GM10266 (cell line): ENCODE results near the gene PRKCH.

ENCODE experiments used
- DNase-seq: peaks from one replicate; pipeline ENCODE4 v3.0.0; 2012; ENCODE audit errors: extremely low spot score
- TF ChIP-seq, protein P1 (sequence below): IDR thresholded peaks from 2 replicates; pipeline ENCODE4 v1.5.1; 2012; ENCODE audit warnings: mild to moderate bottlenecking, low read depth; ENCODE audit not compliant: control insufficient read depth, insufficient read depth; ENCODE audit errors: missing control alignments

PRKCH gene

DNA sequence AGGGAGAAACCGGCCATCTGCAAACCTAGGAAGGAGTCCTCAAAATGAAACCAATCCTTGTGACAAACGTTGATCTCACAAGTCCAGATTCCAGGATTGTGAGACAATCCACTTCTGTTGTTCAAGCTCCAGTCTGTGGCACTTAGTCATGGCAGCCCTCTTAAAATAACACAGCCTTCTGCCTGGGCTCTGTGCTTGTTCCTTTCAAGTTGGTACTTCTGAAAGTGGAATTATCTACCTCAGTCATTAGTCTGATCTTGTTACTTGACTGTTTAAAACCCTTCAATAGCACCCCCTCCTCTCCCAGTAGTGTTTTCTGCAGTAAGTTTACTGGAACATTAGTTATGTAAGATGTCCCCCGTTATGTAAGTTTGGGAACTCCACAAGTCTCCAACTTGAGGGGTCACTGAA lies 263.0 kb downstream of the PRKCH start:
- TF ChIP-seq, protein P1, sequence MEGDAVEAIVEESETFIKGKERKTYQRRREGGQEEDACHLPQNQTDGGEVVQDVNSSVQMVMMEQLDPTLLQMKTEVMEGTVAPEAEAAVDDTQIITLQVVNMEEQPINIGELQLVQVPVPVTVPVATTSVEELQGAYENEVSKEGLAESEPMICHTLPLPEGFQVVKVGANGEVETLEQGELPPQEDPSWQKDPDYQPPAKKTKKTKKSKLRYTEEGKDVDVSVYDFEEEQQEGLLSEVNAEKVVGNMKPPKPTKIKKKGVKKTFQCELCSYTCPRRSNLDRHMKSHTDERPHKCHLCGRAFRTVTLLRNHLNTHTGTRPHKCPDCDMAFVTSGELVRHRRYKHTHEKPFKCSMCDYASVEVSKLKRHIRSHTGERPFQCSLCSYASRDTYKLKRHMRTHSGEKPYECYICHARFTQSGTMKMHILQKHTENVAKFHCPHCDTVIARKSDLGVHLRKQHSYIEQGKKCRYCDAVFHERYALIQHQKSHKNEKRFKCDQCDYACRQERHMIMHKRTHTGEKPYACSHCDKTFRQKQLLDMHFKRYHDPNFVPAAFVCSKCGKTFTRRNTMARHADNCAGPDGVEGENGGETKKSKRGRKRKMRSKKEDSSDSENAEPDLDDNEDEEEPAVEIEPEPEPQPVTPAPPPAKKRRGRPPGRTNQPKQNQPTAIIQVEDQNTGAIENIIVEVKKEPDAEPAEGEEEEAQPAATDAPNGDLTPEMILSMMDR, result no peak
- no peak for DNase-seq

DNA sequence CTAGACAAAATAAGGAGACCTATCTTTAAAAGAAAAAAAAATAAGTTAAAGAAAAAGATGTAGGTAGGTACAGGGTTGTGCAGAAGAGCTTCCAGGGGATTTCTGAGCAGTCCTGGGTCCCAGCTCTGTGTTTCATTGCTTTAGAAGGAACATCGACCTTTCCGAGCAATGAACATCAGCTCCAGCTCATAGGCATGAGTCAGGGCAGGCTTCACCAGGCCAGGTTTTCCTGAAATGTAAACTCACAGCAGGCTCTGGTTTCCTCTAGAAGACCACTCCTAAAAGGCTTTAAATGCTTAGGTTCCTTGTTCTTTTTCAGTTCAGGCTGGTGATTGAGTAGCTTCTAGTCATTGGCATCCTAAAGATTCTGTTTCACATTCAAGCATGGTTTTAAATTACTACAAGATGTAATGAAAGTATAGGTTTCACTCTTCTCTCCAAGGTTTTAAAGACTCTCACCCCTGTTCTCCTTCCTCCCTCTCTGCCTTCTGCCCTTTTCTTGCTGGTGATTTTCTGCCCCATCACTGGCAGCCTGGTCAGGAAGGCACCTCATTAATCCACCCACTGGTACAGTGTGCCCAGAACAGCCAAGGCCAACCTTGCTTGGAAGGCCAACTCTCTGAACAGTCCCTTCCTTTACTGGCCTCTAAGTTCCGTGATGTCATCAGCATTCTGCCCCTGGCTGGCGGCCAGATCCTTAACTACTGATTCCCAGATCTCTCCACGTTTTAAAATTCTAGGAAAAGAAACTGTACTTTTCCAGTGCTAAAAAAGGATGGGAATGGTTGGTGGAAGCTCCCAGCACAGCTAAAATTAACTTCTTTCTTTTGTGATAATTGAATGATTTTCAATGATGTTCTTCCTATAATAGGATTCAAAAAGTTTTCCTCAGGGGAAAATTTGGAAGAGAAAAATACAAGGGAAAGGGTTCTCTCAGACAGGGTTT lies 264.5 kb downstream of the PRKCH start:
- DNase-seq, result no peak
- TF ChIP-seq, protein P1, result no peak

DNA sequence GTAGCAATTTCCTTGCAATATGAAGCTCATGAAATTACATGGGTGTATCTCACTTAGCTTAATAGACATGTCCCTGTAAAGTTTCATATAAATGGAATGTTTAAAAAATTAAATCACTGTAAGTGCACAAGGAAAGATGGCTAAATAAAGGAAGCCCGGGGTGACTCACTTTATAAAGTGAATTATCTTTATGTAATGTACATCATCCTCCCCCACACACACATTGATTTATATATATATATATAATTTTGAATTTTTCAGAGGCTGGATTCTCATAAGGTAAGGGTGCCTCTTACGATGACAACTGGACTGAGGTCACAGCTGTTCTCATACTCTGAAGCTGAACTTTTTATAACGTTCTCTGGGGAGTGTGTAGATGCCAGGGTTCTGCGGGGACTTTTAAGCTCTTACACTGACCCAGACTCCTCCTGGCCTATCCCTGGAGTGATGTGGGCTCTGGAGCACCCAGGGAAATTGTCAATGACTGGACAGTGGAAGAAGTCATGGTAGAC lies 265.2 kb downstream of the PRKCH start:
- TF ChIP-seq, protein P1, result no peak

DNA sequence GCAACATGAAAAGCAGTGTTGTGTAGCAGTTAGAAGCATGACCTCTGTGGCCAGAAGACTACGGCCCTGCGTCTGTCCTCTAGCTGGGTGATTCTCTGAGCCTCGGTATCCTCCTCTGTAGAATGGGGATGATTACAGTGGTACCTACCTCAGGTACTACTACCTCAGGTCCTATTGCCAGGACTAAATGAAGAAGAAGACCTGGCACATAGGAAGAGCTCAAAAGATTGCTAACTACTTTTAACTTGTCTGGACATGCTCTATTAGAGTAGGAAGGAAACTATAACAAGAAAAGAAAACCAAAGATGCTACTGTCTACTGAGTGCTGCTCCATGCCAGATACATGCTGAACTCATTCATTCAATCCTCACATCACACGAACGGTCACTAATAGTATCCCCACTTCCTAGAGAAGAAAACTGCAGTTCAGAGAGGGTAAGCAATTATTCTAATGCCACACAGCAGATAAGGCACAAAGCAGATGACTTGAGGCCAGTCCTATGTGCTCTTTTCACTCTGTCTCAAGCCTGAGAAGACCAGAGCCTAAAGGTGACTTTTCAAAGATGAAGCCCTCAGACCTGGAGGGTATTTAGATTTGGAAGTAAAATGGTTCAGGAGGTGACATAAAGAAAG lies 265.8 kb downstream of the PRKCH start:
- DNase-seq, result no peak
- TF ChIP-seq, protein P1, result no peak

More for the DNA sequence above, 265.2 kb downstream of the PRKCH start:
- no peak for DNase-seq

DNA sequence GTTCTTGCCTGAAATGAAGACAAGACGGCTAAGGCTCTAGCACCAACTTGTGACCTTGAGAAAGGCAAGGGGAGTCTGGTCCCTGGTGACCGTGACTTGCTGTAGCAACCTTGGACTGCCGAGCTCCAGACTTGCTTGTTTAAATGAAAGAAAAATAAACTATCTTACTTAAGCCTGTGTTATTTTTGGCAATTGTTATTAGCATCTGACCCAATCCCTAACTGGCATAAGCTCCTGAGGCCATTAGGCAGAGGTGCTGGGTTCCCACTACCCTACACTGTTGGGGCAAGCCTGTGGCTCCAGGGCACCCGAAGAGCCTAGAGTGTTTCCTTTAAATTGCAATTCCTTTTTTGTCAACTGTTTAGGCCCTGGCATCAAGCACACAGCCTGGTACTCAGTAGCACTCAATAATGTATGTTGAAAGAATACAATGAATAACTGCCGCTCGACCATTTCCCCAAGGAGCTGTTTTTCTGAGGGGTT lies 267.1 kb downstream of the PRKCH start:
- TF ChIP-seq, protein P1, result no peak
- DNase-seq, result no peak

DNA sequence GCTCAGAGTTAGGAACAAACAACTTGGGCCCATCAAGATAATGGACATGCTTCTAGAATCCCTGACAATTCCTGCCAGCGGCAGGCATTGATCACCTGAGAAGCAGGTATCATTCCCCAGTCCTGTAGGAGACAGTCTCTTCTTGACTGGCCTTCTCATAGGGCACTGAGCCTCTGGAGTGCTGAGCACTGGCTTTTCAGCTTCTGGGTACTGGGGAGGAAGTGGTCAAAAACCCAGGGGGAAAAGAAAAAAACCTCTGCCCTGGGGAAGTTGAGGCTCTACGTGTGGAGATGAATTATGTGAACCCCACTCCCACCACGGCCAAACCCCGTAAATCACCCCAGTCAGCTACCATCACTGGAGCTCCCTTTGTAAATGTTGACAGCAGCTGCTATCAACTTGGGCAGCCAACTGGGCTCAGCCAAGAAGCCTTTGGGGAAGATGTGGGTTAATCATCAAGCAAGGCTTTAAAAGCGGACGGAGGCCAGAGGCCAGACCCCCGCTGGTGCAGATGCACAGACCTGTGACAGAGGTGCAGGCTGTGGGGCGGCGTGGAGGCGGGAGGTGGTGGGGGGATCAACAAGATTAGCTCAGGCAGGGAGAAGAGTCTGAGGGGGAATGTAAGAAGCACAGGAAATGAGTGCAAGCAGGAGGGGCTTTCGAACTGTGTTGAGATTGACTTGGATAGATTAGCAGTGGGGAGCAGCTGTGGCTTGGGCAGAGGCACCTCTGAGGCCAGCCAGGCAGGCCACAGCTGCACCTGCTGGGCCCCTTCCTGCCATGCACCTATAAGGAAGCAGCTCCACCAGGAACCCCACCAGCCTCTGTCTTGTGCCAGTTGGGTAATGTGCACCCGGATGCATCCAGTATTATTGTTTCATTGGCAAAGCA lies 268.6 kb downstream of the PRKCH start:
- TF ChIP-seq, protein P1, result no peak

More for the DNA sequence above, 268.6 kb downstream of the PRKCH start:
- DNase-seq, result no peak
